ENCODE data around the gene AADACL3.

AADACL3 gene

DNA sequence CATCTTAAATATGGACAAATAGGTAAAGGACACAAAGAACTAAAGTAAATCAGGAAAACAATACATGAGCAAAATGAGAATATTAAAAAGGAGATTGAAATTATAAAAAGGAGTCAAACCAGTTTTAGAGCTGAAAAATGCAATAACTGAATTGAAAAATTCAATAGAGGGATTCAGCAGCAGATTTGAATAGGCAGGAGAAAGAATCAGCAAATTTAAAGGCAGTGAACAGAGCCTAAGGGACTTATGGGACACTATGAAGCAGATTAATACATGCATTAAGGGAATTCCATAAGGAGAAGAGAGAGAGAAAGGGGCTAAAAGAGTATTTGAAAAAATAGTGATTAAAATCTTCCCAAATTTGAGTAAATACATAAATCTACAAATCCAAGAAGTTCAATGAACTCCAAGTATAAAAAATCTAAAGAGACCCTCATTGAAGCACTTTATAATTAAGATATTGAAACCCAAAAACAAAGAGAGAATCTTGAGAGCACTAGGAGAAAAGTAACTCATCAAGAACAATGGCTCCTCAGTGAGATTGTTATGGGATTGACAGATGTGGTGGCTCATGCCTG, 33.0 kb downstream of the AADACL3 start:
- TF ChIP-seq, protein P1, sequence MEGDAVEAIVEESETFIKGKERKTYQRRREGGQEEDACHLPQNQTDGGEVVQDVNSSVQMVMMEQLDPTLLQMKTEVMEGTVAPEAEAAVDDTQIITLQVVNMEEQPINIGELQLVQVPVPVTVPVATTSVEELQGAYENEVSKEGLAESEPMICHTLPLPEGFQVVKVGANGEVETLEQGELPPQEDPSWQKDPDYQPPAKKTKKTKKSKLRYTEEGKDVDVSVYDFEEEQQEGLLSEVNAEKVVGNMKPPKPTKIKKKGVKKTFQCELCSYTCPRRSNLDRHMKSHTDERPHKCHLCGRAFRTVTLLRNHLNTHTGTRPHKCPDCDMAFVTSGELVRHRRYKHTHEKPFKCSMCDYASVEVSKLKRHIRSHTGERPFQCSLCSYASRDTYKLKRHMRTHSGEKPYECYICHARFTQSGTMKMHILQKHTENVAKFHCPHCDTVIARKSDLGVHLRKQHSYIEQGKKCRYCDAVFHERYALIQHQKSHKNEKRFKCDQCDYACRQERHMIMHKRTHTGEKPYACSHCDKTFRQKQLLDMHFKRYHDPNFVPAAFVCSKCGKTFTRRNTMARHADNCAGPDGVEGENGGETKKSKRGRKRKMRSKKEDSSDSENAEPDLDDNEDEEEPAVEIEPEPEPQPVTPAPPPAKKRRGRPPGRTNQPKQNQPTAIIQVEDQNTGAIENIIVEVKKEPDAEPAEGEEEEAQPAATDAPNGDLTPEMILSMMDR (conservative IDR thresholded peaks at IDR 0.05; ENCODE audit: control insufficient read depth, insufficient read depth, low read depth, low read length), result no peak
- DNase-seq (ENCODE audit: low read depth), result no peak
- H3K4me3 ChIP-seq (ENCODE audit: control insufficient read depth, low read depth, low read length), result no peak overlapping the region

DNA sequence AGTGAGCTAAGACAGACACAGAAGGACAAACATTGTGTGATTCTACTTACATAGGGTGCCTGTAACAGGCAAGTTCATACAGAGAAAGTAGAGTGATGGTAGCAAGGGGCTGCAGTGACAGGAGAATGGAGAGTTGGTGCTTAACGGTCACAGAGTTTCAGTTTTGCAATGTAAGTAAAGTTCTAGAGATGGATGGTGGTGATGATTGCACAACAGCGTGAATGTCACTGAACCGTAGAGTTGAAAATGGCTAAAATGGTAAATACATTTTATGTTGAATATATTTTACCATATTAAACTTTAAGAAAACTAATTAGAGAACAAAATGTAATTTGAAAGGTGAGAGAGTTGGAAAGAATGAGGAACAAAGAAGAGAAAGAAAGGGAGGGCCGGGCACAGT, 38.8 kb downstream of the AADACL3 start:
- TF ChIP-seq, protein P1 (conservative IDR thresholded peaks at IDR 0.05; ENCODE audit: control insufficient read depth, insufficient read depth, low read depth, low read length), result no peak
- no peak overlapping the region for H3K4me3 ChIP-seq (ENCODE audit: control insufficient read depth, low read depth, low read length)
- DNase-seq (ENCODE audit: low read depth), result no peak

DNA sequence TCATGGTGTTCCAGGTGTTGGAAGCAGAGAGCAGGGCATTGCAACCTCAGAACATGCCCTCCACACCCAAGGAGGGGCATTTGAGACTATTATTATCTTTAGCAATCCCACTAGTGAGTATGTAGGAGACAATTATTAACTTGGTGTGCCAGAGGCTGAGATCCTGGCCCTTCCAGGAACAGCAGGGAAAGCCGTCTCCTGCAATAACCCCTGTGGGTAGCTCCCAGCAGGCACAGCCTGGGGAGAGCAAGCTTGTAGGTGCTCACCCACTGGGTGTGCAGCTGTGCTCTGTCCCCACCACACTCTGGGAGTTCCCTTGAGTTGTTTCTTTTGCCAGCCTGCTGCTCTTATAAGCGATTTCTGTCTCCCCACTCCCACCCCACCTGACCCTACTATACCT, 40.4 kb downstream of the AADACL3 start:
- DNase-seq (ENCODE audit: low read depth), result no peak
- TF ChIP-seq, protein P1 (conservative IDR thresholded peaks at IDR 0.05; ENCODE audit: control insufficient read depth, insufficient read depth, low read depth, low read length), result no peak
- H3K4me3 ChIP-seq (ENCODE audit: control insufficient read depth, low read depth, low read length), result no peak overlapping the region

DNA sequence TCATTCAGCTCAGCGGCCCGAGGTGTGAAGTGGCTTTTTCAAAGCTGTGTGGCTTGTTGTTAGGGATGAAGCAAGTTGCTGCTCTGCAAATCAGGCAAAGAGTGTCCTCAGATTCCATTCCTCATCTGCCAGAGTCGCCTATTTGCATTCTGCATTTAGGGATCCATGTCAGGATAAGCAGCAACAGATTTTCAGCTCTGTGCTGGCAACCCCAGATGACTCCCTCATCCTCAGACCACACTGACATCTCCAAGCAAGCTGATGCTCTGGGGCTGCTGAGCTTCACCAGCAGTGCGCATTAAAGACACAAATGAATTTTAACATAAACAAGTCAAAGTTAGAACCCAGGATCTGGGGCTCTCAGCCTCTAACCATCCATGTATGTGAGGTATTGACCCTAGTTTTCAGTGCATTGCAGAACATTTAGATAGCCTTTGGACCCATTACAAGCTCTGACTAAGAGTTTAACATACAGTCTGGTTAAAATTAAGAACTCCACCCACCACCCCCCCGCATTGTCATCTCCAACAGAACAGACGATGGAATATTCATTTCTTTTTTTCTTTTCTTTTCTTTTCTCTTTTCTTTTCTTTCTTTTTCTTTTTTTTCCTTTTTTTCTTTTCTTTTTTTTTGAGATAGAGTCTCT, 41.0 kb downstream of the AADACL3 start:
- no peak overlapping the region for H3K4me3 ChIP-seq (ENCODE audit: control insufficient read depth, low read depth, low read length)
- TF ChIP-seq, protein P1 (conservative IDR thresholded peaks at IDR 0.05; ENCODE audit: control insufficient read depth, insufficient read depth, low read depth, low read length), result no peak
- no peak for DNase-seq (ENCODE audit: low read depth)

DNA sequence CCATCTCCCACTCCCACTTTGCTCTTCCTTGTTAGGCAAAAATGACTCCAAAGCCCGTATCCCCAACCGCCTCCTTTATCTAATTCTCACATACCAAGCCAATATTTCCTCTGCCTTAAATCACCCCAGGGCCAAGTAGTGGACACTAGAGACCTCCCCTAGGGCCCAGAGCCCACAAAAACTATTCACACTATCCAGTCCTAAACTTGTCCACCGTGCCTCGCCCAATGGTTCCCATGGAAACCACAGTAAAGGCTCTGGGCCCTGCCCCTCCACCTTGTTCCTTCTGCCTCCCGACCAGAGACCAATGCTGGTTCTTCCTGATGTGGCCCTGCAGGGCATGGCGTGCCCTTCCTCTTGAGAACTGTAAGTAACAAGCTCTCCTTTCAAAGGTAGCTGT, 41.9 kb downstream of the AADACL3 start:
- TF ChIP-seq, protein P1 (conservative IDR thresholded peaks at IDR 0.05; ENCODE audit: control insufficient read depth, insufficient read depth, low read depth, low read length), result no peak
- DNase-seq (ENCODE audit: low read depth), result no peak
- H3K4me3 ChIP-seq (ENCODE audit: control insufficient read depth, low read depth, low read length), result no peak overlapping the region

DNA sequence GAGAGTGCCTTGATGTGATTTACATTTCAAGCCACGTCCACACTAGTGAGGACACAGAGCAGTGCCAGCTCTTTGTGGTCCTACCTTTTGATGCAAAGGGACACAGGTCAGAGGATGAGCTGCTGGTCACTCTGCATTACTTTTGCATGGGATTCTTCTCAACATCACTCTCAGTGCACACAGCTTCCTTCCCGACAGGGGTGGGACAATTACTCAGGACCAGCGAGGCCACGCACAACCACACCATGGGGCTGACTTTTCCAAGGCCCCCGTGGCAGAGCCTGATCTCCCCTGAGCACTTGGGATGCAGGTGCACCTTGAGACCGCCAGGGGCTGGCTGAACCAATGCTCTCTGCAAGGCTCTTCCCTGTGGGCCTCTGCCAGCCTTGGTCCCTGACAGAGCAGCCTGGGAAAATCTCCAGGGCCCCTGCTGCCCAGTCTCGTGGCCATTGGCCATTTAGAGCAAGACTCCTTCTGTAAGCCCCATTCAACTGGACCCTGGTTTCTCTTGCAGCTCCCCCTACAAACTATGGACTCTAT, 44.4 kb downstream of the AADACL3 start:
- H3K4me3 ChIP-seq (ENCODE audit: control insufficient read depth, low read depth, low read length), result no peak overlapping the region
- no peak for DNase-seq (ENCODE audit: low read depth)
- TF ChIP-seq, protein P1 (conservative IDR thresholded peaks at IDR 0.05; ENCODE audit: control insufficient read depth, insufficient read depth, low read depth, low read length), result no peak

All from fibroblast of mammary gland (primary cell).